Measurements from ENCODE around the gene SLC11A2. TPM values are rescaled to one million over a fixed set of nuclear protein-coding genes. Genes with fewer than 3 reads are reported as not detected.

Gene SLC11A2
- total RNA-seq, 1 experiment from 2014 or later = 76.4 TPM

GRCh38 chr12:51047655-51048540, 21.7 kb upstream of the SLC11A2 start, which contains the start of gene LETMD1:
TSS of gene LETMD1 (plus strand) at chr12:51048327. CDS start at chr12:51048357, 30 bp downstream.
- 0 out of 2 replicates have a peak, but pooled peaks cover 5% of the 10 kb centered on the region for H3K36me3 ChIP-seq
- peak; percentile 97 to 99 for DNase-seq
- H3K27me3 ChIP-seq = no peaks in the 10 kb centered on the region
- peak within 1 kb of the TSS; percentile 74 for H3K4me3 ChIP-seq
- H3K27ac ChIP-seq = peak within 1 kb of the TSS; percentile 72
- H3K9me3 ChIP-seq (replicated peaks) = no peaks in the 10 kb centered on the region
- H3K4me1 ChIP-seq = peaks cover 23% of the 10 kb centered on the region

GRCh38 chr12:51036279-51036678, 10.1 kb upstream of the SLC11A2 start:
- Histone ChIP-seq H3K9me3 (replicated peaks) (no peaks in the 10 kb centered on the region), H3K4me1 (no peaks in the 10 kb centered on the region), H3K4me3 (no peak overlapping the region), H3K27ac (no peak overlapping the region), H3K36me3 (no peaks in the 10 kb centered on the region), H3K27me3 (peaks cover 7% of the 10 kb centered on the region; the same call in 1 of the 2 replicates)
- DNase-seq = no peak

- peaks cover 7% of the 10 kb centered on the region; the same call in 1 of the 2 replicates for H3K27me3 ChIP-seq
- H3K4me3 ChIP-seq = no peak overlapping the region
- no peak overlapping the region for H3K27ac ChIP-seq
- no peaks in the 10 kb centered on the region for H3K9me3 ChIP-seq (replicated peaks)
- no peaks in the 10 kb centered on the region for H3K4me1 ChIP-seq
- DNase-seq = no peak
- H3K36me3 ChIP-seq = no peaks in the 10 kb centered on the region
Measured at GRCh38 chr12:51033457-51034089, 7.4 kb upstream of the SLC11A2 start.

- H3K27me3 ChIP-seq = peaks cover 7% of the 10 kb centered on the region; the same call in 1 of the 2 replicates
- no peaks in the 10 kb centered on the region for H3K36me3 ChIP-seq
- no peaks in the 10 kb centered on the region for H3K9me3 ChIP-seq (replicated peaks)
- no peak overlapping the region for H3K4me3 ChIP-seq
- DNase-seq = no peak
- no peak overlapping the region for H3K27ac ChIP-seq
- no peaks in the 10 kb centered on the region for H3K4me1 ChIP-seq
Measured at GRCh38 chr12:51033048-51033447, 6.9 kb upstream of the SLC11A2 start.

GRCh38 chr12:51028813-51029150, 2.6 kb upstream of the SLC11A2 start:
- Histone ChIP-seq H3K36me3 (no peaks in the 10 kb centered on the region), H3K4me1 (no peaks in the 10 kb centered on the region)
- no peak for DNase-seq

GRCh38 chr12:51028126-51028812, 2.1 kb upstream of the SLC11A2 start:
- H3K36me3 ChIP-seq = no peaks in the 10 kb centered on the region
- no peaks in the 10 kb centered on the region for H3K4me1 ChIP-seq
- H3K27me3 ChIP-seq = no peaks in the 10 kb centered on the region
- no peaks in the 10 kb centered on the region for H3K9me3 ChIP-seq (replicated peaks)
- H3K27ac ChIP-seq = no peak overlapping the region
- H3K4me3 ChIP-seq = no peak overlapping the region
- DNase-seq = peak; percentile 47 to 80

More at GRCh38 chr12:51028813-51029150, 2.6 kb upstream of the SLC11A2 start:
- no peak overlapping the region for H3K27ac ChIP-seq
- H3K9me3 ChIP-seq (replicated peaks) = no peaks in the 10 kb centered on the region
- no peaks in the 10 kb centered on the region for H3K27me3 ChIP-seq
- H3K4me3 ChIP-seq = no peak overlapping the region

- Histone ChIP-seq H3K27me3 (no peaks in the 10 kb centered on the region), H3K27ac (no peak overlapping the region), H3K4me3 (no peak overlapping the region), H3K4me1 (no peaks in the 10 kb centered on the region), H3K9me3 (replicated peaks) (no peaks in the 10 kb centered on the region), H3K36me3 (no peaks in the 10 kb centered on the region)
- DNase-seq = no peak
Measured at GRCh38 chr12:51027342-51027835, 1.2 kb upstream of the SLC11A2 start.

GRCh38 chr12:51025338-51025835, 797 bp downstream of the SLC11A2 start:
- Histone ChIP-seq H3K4me3 (peak overlapping the region; percentile 86), H3K36me3 (no peaks in the 10 kb centered on the region), H3K9me3 (replicated peaks) (no peaks in the 10 kb centered on the region), H3K4me1 (peaks cover 7% of the 10 kb centered on the region), H3K27me3 (no peaks in the 10 kb centered on the region), H3K27ac (peak overlapping the region; percentile 92)
- no peak for DNase-seq

GRCh38 chr12:51023625-51024382, 2.4 kb downstream of the SLC11A2 start:
- Histone ChIP-seq H3K27me3 (no peaks in the 10 kb centered on the region), H3K4me3 (peak overlapping the region; percentile 86), H3K9me3 (replicated peaks) (no peaks in the 10 kb centered on the region), H3K4me1 (peaks cover 9% of the 10 kb centered on the region), H3K27ac (no peak overlapping the region), H3K36me3 (peaks cover 4% of the 10 kb centered on the region; the same call in 1 of the 2 replicates)
- no peak for DNase-seq

GRCh38 chr12:51021694-51022093, 4.5 kb downstream of the SLC11A2 start:
- Histone ChIP-seq H3K9me3 (replicated peaks) (no peaks in the 10 kb centered on the region), H3K36me3 (peaks cover 6% of the 10 kb centered on the region; the same call in 1 of the 2 replicates), H3K27me3 (no peaks in the 10 kb centered on the region), H3K27ac (no peak overlapping the region), H3K4me1 (peaks cover 9% of the 10 kb centered on the region), H3K4me3 (no peak overlapping the region)
- DNase-seq = no peak

GRCh38 chr12:51020448-51021182, 5.6 kb downstream of the SLC11A2 start:
- H3K36me3 ChIP-seq = peaks cover 6% of the 10 kb centered on the region; the same call in 1 of the 2 replicates
- no peak overlapping the region for H3K4me3 ChIP-seq
- H3K27me3 ChIP-seq = no peaks in the 10 kb centered on the region
- no peaks in the 10 kb centered on the region for H3K9me3 ChIP-seq (replicated peaks)
- H3K4me1 ChIP-seq = peaks cover 9% of the 10 kb centered on the region
- DNase-seq = peak; percentile 54 to 84
- peak overlapping the region; percentile 7; the same call in 1 of the 2 replicates for H3K27ac ChIP-seq

GRCh38 chr12:51019927-51020326, 6.3 kb downstream of the SLC11A2 start:
- H3K4me1 ChIP-seq = peaks cover 9% of the 10 kb centered on the region
- peaks cover 6% of the 10 kb centered on the region; the same call in 1 of the 2 replicates for H3K36me3 ChIP-seq
- H3K27ac ChIP-seq = no peak overlapping the region
- H3K4me3 ChIP-seq = no peak overlapping the region
- H3K9me3 ChIP-seq (replicated peaks) = no peaks in the 10 kb centered on the region
- H3K27me3 ChIP-seq = no peaks in the 10 kb centered on the region
- DNase-seq = peak in 1 of 2 experiments; percentile 27

GRCh38 chr12:51018956-51019355, 7.2 kb downstream of the SLC11A2 start:
- H3K36me3 ChIP-seq = peaks cover 6% of the 10 kb centered on the region; the same call in 1 of the 2 replicates
- H3K9me3 ChIP-seq (replicated peaks) = no peaks in the 10 kb centered on the region
- H3K27me3 ChIP-seq = no peaks in the 10 kb centered on the region
- H3K4me3 ChIP-seq = no peak overlapping the region
- H3K4me1 ChIP-seq = peaks cover 16% of the 10 kb centered on the region
- no peak for DNase-seq
- H3K27ac ChIP-seq = no peak overlapping the region

All from SJCRH30 (cell line).